ENCODE data around the gene DISP3.

GRCh38 chr1:11502516-11502915, 23.6 kb downstream of the DISP3 start:
- no peak for TF ChIP-seq XRCC4 (IDR thresholded peaks at IDR 0.05; ENCODE audit: extremely low read depth, insufficient read depth, insufficient read length)
- TF ChIP-seq ZNF3 (CRISPR knock-in tag; IDR thresholded peaks at IDR 0.05): no peak
- TF ChIP-seq, protein P1, sequence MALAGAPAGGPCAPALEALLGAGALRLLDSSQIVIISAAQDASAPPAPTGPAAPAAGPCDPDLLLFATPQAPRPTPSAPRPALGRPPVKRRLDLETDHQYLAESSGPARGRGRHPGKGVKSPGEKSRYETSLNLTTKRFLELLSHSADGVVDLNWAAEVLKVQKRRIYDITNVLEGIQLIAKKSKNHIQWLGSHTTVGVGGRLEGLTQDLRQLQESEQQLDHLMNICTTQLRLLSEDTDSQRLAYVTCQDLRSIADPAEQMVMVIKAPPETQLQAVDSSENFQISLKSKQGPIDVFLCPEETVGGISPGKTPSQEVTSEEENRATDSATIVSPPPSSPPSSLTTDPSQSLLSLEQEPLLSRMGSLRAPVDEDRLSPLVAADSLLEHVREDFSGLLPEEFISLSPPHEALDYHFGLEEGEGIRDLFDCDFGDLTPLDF (CRISPR knock-in tag; IDR thresholded peaks at IDR 0.05): no peak
- TF ChIP-seq, protein P2, sequence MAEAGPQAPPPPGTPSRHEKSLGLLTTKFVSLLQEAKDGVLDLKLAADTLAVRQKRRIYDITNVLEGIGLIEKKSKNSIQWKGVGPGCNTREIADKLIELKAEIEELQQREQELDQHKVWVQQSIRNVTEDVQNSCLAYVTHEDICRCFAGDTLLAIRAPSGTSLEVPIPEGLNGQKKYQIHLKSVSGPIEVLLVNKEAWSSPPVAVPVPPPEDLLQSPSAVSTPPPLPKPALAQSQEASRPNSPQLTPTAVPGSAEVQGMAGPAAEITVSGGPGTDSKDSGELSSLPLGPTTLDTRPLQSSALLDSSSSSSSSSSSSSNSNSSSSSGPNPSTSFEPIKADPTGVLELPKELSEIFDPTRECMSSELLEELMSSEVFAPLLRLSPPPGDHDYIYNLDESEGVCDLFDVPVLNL (CRISPR knock-in tag; IDR thresholded peaks at IDR 0.05; ENCODE audit: low read depth): no peak
- no peak for TF ChIP-seq CREB1 (IDR thresholded peaks at IDR 0.05)
- no peak for TF ChIP-seq CREB1 (CRISPR knock-in tag; IDR thresholded peaks at IDR 0.05)
- TF ChIP-seq ZNF133 (CRISPR knock-in tag; IDR thresholded peaks at IDR 0.05): no peak
- TF ChIP-seq YY1 (IDR thresholded peaks at IDR 0.05; ENCODE audit: borderline replicate concordance in 1 of 3, control insufficient read depth in 1 of 3, extremely low read depth in 1 of 3, insufficient read depth in 3 of 3, insufficient read length in 1 of 3, insufficient replicate concordance in 2 of 3, low read depth in 1 of 3, low read length in 2 of 3): no peak
- TF ChIP-seq EZH2 (IDR thresholded peaks at IDR 0.05; ENCODE audit: borderline replicate concordance, low read depth, low read length): no peak
- no peak for TF ChIP-seq EP300 (IDR thresholded peaks at IDR 0.05; ENCODE audit: low read length)
- TF ChIP-seq YBX1 (IDR thresholded peaks at IDR 0.05): no peak
